GM21786 (cell line): ENCODE data around the gene TRAF7.
"Not testable (repeated sequence)": the region's sequence is repeated elsewhere in the genome, so short reads cannot be mapped to it uniquely, and the experiment has no call there.

Source experiments
- ATAC-seq: cut with Tn5 transposase; IDR thresholded peaks from one replicate; pipeline ENCODE4 v1.9.1; 2021; ENCODE audit not compliant: unreplicated experiment

TRAF7 gene

GRCh38 chr16:2198283-2198682 is 42.7 kb downstream of the TRAF7 start:
- no peak for ATAC-seq

GRCh38 chr16:2199095-2199494 is 43.5 kb downstream of the TRAF7 start:
- no peak for ATAC-seq

- no peak for ATAC-seq
Measured at GRCh38 chr16:2199621-2200139, 44.1 kb downstream of the TRAF7 start.

GRCh38 chr16:2200313-2200712 is 44.7 kb downstream of the TRAF7 start:
- ATAC-seq = no peak

- ATAC-seq = not testable (repeated sequence)
Measured at GRCh38 chr16:2203119-2203688, 47.6 kb downstream of the TRAF7 start.

- ATAC-seq = no peak
Measured at GRCh38 chr16:2204416-2205103, 49.0 kb downstream of the TRAF7 start.

- ATAC-seq = peak; percentile 80
Measured at GRCh38 chr16:2205104-2205966, 49.8 kb downstream of the TRAF7 start, which contains the start of gene MLST8. MLST8 (plus strand) TSS chr16:2205454; CDS start chr16:2206086, 632 bp downstream.

- no peak for ATAC-seq
Measured at GRCh38 chr16:2205967-2206313, 50.4 kb downstream of the TRAF7 start.

GRCh38 chr16:2206420-2206779 is 50.8 kb downstream of the TRAF7 start:
- no peak for ATAC-seq

- ATAC-seq = no peak
Measured at GRCh38 chr16:2206780-2207433, 51.3 kb downstream of the TRAF7 start.

GRCh38 chr16:2207872-2208271 is 52.3 kb downstream of the TRAF7 start:
- no peak for ATAC-seq

- no peak for ATAC-seq
Measured at GRCh38 chr16:2208308-2208707, 52.7 kb downstream of the TRAF7 start.

GRCh38 chr16:2208772-2209171 is 53.2 kb downstream of the TRAF7 start:
- no peak for ATAC-seq

GRCh38 chr16:2209258-2210008 is 53.9 kb downstream of the TRAF7 start:
- ATAC-seq = no peak

GRCh38 chr16:2210009-2210332 is 54.4 kb downstream of the TRAF7 start:
- ATAC-seq = no peak

GRCh38 chr16:2210386-2211365 is 55.1 kb downstream of the TRAF7 start, which contains the start of gene BRICD5:
BRICD5 (minus strand) TSS chr16:2210863; CDS start chr16:2210833, 30 bp downstream.
- ATAC-seq = no peak

GRCh38 chr16:2211923-2212347 is 56.4 kb downstream of the TRAF7 start:
- ATAC-seq = no peak

- ATAC-seq = no peak
Measured at GRCh38 chr16:2212362-2213324, 57.1 kb downstream of the TRAF7 start.
